Measurements from ENCODE around the gene PRKAB2. TPM values are rescaled to one million over a fixed set of nuclear protein-coding genes. Genes with fewer than 3 reads are reported as not detected.

PRKAB2 gene
- total and polyA plus RNA-seq, 2 of the 13 experiments (the other 11 are each of a cell fraction or from before 2014, with no cell fraction given): 44.0 to 118 TPM

DNA sequence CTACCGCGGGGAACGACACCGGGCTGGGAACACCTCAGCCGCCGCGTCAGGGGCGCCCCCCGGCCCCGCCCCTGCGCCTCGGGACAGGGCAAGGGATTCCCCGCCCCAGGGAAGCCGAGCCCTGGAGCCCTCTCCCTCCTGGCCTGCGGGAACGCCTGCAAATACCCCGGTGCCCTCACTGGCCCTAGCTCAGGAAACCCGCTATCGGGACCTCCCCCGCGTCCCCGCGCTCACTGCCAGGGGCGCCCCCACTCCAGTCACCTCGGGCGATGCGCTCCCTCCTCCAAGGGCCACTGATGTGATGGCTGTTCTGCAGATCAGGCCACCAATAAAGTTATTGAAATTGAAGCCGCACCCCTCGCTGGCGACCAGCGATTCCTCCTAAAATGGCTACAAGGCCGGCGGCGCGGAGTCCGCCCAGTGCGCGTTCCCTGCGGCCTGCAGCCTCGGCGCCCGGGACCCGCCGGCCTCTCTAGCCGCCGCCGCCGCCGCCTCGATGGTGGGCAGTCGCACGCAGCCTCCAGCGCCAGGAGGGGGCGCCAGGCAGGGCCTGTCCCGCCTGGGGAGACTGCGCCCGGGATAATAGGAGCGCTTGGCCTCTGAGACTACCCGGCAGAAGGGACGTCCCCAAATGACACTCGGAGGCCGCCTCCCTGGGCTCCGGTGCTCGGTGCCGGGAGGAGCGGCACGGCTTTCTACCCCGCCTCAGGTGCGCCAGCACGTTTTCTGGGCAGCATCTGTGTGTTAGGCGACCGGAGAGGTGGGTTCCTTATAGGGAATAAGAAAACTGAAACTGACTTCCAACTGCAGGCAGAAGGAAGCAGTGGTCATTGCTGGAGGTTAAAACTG, at the start of gene PRKAB2 (continued):
- TF ChIP-seq ZC3H13 (CRISPR knock-in tag; IDR thresholded peaks at IDR 0.05) (peak; percentile 75; the same call in 1 of the 2 replicates), PHB2 (IDR thresholded peaks at IDR 0.05; ENCODE audit: partially characterized antibody) (no peak), NFE2L2 (IDR thresholded peaks at IDR 0.05; ENCODE audit: low read length) (no peak), SKI (IDR thresholded peaks at IDR 0.05; ENCODE audit: partially characterized antibody) (peak; percentile 100), SRSF9 (IDR thresholded peaks at IDR 0.05; ENCODE audit: borderline replicate concordance, insufficient read depth, low read depth, low read length, poor library complexity, severe bottlenecking) (no peak), HDAC2 (CRISPR knock-in tag; IDR thresholded peaks at IDR 0.05) (peak; percentile 73), ZMAT3 (CRISPR knock-in tag; conservative IDR thresholded peaks at IDR 0.05) (peak; percentile 81; the same call in 1 of the 2 replicates), ZNF460 (CRISPR knock-in tag; IDR thresholded peaks at IDR 0.05; ENCODE audit: borderline replicate concordance) (no peak), NCOA1 (CRISPR knock-in tag; IDR thresholded peaks at IDR 0.05) (0 out of 2 replicates have a peak, but pooled peaks have one; percentile 63), ZNF747 (CRISPR knock-in tag; IDR thresholded peaks at IDR 0.05; ENCODE audit: borderline replicate concordance) (peak; percentile 60), NCOA2 (CRISPR knock-in tag; IDR thresholded peaks at IDR 0.05) (peak; percentile 42; the same call in 1 of the 2 replicates), ZNF501 (CRISPR knock-in tag; IDR thresholded peaks at IDR 0.05) (no peak; the same call in 1 of the 2 replicates), ZNF44 (CRISPR knock-in tag; IDR thresholded peaks at IDR 0.05) (no peak), RARA (CRISPR knock-in tag; IDR thresholded peaks at IDR 0.05) (peak; percentile 47), ZNF577 (CRISPR knock-in tag; IDR thresholded peaks at IDR 0.05; ENCODE audit: borderline replicate concordance, low read depth) (no peak), NR1H2 (CRISPR knock-in tag; IDR thresholded peaks at IDR 0.05; ENCODE audit: borderline replicate concordance, low read depth) (0 out of 2 replicates have a peak, but pooled peaks have one; percentile 58), CEBPG (CRISPR knock-in tag; IDR thresholded peaks at IDR 0.05) (no peak; the same call in 1 of the 2 replicates), KDM2A (CRISPR knock-in tag; IDR thresholded peaks at IDR 0.05; ENCODE audit: borderline replicate concordance, low read depth) (peak; percentile 80; the same call in 1 of the 2 replicates), RAD21 (CRISPR knock-in tag; IDR thresholded peaks at IDR 0.05) (peak; percentile 99)
- TF ChIP-seq, protein P1, sequence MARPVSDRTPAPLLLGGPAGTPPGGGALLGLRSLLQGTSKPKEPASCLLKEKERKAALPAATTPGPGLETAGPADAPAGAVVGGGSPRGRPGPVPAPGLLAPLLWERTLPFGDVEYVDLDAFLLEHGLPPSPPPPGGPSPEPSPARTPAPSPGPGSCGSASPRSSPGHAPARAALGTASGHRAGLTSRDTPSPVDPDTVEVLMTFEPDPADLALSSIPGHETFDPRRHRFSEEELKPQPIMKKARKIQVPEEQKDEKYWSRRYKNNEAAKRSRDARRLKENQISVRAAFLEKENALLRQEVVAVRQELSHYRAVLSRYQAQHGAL (CRISPR knock-in tag; IDR thresholded peaks at IDR 0.05; ENCODE audit: not compliant biosample characterization): peak; percentile 6
- TF ChIP-seq, protein P2, sequence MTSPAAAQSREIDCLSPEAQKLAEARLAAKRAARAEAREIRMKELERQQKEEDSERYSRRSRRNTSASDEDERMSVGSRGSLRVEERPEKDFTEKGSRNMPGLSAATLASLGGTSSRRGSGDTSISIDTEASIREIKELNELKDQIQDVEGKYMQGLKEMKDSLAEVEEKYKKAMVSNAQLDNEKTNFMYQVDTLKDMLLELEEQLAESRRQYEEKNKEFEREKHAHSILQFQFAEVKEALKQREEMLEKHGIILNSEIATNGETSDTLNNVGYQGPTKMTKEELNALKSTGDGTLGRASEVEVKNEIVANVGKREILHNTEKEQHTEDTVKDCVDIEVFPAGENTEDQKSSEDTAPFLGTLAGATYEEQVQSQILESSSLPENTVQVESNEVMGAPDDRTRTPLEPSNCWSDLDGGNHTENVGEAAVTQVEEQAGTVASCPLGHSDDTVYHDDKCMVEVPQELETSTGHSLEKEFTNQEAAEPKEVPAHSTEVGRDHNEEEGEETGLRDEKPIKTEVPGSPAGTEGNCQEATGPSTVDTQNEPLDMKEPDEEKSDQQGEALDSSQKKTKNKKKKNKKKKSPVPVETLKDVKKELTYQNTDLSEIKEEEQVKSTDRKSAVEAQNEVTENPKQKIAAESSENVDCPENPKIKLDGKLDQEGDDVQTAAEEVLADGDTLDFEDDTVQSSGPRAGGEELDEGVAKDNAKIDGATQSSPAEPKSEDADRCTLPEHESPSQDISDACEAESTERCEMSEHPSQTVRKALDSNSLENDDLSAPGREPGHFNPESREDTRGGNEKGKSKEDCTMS (CRISPR knock-in tag; conservative IDR thresholded peaks at IDR 0.05): no peak
- TF ChIP-seq, protein P3, sequence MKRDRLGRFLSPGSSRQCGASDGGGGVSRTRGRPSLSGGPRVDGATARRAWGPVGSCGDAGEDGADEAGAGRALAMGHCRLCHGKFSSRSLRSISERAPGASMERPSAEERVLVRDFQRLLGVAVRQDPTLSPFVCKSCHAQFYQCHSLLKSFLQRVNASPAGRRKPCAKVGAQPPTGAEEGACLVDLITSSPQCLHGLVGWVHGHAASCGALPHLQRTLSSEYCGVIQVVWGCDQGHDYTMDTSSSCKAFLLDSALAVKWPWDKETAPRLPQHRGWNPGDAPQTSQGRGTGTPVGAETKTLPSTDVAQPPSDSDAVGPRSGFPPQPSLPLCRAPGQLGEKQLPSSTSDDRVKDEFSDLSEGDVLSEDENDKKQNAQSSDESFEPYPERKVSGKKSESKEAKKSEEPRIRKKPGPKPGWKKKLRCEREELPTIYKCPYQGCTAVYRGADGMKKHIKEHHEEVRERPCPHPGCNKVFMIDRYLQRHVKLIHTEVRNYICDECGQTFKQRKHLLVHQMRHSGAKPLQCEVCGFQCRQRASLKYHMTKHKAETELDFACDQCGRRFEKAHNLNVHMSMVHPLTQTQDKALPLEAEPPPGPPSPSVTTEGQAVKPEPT (CRISPR knock-in tag; IDR thresholded peaks at IDR 0.05; ENCODE audit: low read depth): 0 out of 2 replicates have a peak, but pooled peaks have one; percentile 70
- TF ChIP-seq, protein P4, sequence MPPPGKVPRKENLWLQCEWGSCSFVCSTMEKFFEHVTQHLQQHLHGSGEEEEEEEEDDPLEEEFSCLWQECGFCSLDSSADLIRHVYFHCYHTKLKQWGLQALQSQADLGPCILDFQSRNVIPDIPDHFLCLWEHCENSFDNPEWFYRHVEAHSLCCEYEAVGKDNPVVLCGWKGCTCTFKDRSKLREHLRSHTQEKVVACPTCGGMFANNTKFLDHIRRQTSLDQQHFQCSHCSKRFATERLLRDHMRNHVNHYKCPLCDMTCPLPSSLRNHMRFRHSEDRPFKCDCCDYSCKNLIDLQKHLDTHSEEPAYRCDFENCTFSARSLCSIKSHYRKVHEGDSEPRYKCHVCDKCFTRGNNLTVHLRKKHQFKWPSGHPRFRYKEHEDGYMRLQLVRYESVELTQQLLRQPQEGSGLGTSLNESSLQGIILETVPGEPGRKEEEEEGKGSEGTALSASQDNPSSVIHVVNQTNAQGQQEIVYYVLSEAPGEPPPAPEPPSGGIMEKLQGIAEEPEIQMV (CRISPR knock-in tag; IDR thresholded peaks at IDR 0.05; ENCODE audit: low read depth): peak; percentile 84; the same call in 1 of the 2 replicates
